ENCODE data around the gene TNFSF11.

- no peak for TF ChIP-seq CTCF (conservative IDR thresholded peaks at IDR 0.05)
- TF ChIP-seq ZFX (IDR thresholded peaks at IDR 0.05): no peak
Observed at GRCh38 chr13:42526804-42527203, 47.1 kb upstream of the TNFSF11 start.

Measured in C4-2B (cell line).